Measurements from ENCODE around the gene OR2H1.

OR2H1 gene

DNA sequence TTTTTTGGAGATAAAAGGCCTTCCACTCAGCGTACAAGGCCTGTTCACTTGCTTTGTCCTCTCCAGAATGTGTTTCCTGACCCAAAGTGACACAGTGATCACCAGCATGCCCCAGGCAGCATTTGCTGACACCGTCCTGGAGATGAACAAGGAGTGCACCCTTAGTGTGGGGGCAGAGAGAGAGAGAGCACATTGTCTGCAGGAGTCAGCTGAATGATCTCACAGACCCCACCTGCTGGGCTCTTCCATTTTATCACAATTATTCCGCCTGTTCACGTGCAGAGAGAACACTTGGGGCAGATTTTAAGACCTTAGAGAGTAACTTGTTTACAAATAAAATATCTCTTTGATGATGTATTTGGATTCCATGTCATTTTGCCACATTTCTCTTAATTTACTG lies 53.2 kb downstream of the OR2H1 start:
- Histone ChIP-seq H3K36me3 (ENCODE audit: control insufficient read depth, insufficient read depth, low read length) (no peaks in the 10 kb centered on the region), H3K4me3 (replicated peaks; ENCODE audit: low read depth, low read length) (no peak overlapping the region), H3K27me3 (replicated peaks; ENCODE audit: control insufficient read depth, insufficient read depth, low read length) (no peaks in the 10 kb centered on the region; the same call in 1 of the 2 replicates)
- no peak for TF ChIP-seq CTCF (IDR thresholded peaks at IDR 0.05; ENCODE audit: insufficient read depth, low read length, poor library complexity, severe bottlenecking)
- no peak for DNase-seq (ENCODE audit: extremely low read depth, insufficient read length)

- no peak for TF ChIP-seq CTCF (IDR thresholded peaks at IDR 0.05; ENCODE audit: insufficient read depth, low read length, poor library complexity, severe bottlenecking)
- no peak for DNase-seq (ENCODE audit: extremely low read depth, insufficient read length)
- Histone ChIP-seq H3K36me3 (ENCODE audit: control insufficient read depth, insufficient read depth, low read length) (no peaks in the 10 kb centered on the region), H3K4me3 (replicated peaks; ENCODE audit: low read depth, low read length) (no peak overlapping the region), H3K27me3 (replicated peaks; ENCODE audit: control insufficient read depth, insufficient read depth, low read length) (no peaks in the 10 kb centered on the region; the same call in 1 of the 2 replicates)
These were observed 53.9 kb downstream of the OR2H1 start for GRCh38 chr6:29510746-29511300.
